ENCODE measurements around the gene SCML1. TPM values are rescaled to one million over a fixed set of nuclear protein-coding genes. Genes with fewer than 3 reads are reported as not detected.

The SCML1 gene
- total RNA-seq, 1 experiment from 2014 or later, result 7.0 TPM

DNA sequence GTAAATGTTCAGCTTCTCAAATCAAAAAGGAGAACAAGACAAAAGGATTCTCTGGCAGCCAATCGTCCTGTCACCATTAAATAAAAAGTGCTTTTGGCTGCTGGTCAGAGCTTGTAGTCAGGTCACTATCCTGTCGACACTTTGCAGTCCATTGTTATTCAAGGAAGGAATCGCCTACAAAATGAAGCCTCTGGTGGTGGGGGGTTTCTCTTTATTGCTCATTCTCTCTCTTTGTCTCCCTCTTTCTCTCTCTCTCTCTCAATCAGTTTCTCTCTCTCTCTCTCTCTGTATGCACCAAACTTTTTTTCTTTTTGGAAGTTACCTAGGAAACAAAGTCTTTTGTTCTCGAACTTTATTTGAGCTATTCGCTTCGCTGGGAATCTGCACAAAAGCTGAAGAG, 17.6 kb upstream of the SCML1 start:
- CTCF ChIA-PET, result no interaction called here
- POLR2A ChIA-PET, result no interaction called here
- Histone ChIP-seq H3K27me3 (ENCODE audit: control insufficient read depth, insufficient read depth, low read length) (no peaks in the 10 kb centered on the region), H3K9me3 (ENCODE audit: control insufficient read depth, insufficient read depth, low read depth, low read length) (no peaks in the 10 kb centered on the region), H3K4me3 (ENCODE audit: low read depth in 2 of 2, low read length in 2 of 2) (no peak overlapping the region), H3K36me3 (ENCODE audit: control insufficient read depth, insufficient read depth, low read length) (no peaks in the 10 kb centered on the region), H3K27ac (ENCODE audit: low read length) (no peak overlapping the region), H3K4me1 (ENCODE audit: control insufficient read depth, insufficient read depth, low read length) (no peaks in the 10 kb centered on the region)
- in situ Hi-C loops (cut with HindIII; ENCODE audit: low pct_unique_long_range_greater_than_20kb, low sequenced_read_pairs), result no loop called here
- DNase-seq (ENCODE audit: low read depth, low spot score) (no peak), ATAC-seq (no peak)
- no TSS peak for BruUV-seq (replicated peaks)
- no peak for TF ChIP-seq TCF7L2 (IDR thresholded peaks at IDR 0.05; ENCODE audit: low read depth, low read length)
- TF ChIP-seq SIN3A (IDR thresholded peaks at IDR 0.05; ENCODE audit: borderline replicate concordance, insufficient read depth, low read depth, low read length), result no peak
- TF ChIP-seq, protein P1, sequence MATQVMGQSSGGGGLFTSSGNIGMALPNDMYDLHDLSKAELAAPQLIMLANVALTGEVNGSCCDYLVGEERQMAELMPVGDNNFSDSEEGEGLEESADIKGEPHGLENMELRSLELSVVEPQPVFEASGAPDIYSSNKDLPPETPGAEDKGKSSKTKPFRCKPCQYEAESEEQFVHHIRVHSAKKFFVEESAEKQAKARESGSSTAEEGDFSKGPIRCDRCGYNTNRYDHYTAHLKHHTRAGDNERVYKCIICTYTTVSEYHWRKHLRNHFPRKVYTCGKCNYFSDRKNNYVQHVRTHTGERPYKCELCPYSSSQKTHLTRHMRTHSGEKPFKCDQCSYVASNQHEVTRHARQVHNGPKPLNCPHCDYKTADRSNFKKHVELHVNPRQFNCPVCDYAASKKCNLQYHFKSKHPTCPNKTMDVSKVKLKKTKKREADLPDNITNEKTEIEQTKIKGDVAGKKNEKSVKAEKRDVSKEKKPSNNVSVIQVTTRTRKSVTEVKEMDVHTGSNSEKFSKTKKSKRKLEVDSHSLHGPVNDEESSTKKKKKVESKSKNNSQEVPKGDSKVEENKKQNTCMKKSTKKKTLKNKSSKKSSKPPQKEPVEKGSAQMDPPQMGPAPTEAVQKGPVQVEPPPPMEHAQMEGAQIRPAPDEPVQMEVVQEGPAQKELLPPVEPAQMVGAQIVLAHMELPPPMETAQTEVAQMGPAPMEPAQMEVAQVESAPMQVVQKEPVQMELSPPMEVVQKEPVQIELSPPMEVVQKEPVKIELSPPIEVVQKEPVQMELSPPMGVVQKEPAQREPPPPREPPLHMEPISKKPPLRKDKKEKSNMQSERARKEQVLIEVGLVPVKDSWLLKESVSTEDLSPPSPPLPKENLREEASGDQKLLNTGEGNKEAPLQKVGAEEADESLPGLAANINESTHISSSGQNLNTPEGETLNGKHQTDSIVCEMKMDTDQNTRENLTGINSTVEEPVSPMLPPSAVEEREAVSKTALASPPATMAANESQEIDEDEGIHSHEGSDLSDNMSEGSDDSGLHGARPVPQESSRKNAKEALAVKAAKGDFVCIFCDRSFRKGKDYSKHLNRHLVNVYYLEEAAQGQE (IDR thresholded peaks at IDR 0.05; ENCODE audit: insufficient read depth in 1 of 2, low read depth in 2 of 2, low read length in 1 of 2), result no peak
- no peak for TF ChIP-seq POLR2AphosphoS5 (IDR thresholded peaks at IDR 0.05; ENCODE audit: low read depth, low read length)
- no peak for TF ChIP-seq CTCF (IDR thresholded peaks at IDR 0.05)
- intact Hi-C loops (cut with micrococcal nuclease; ENCODE audit: unreplicated experiment), result no loop called here

- Histone ChIP-seq H3K27ac (ENCODE audit: low read length) (no peak overlapping the region), H3K4me3 (ENCODE audit: low read depth in 2 of 2, low read length in 2 of 2) (no peak overlapping the region), H3K36me3 (ENCODE audit: control insufficient read depth, insufficient read depth, low read length) (no peaks in the 10 kb centered on the region), H3K4me1 (ENCODE audit: control insufficient read depth, insufficient read depth, low read length) (no peaks in the 10 kb centered on the region), H3K27me3 (ENCODE audit: control insufficient read depth, insufficient read depth, low read length) (no peaks in the 10 kb centered on the region), H3K9me3 (ENCODE audit: control insufficient read depth, insufficient read depth, low read depth, low read length) (no peaks in the 10 kb centered on the region)
- intact Hi-C loops (cut with micrococcal nuclease; ENCODE audit: unreplicated experiment) (no loop called here), in situ Hi-C loops (cut with HindIII; ENCODE audit: low pct_unique_long_range_greater_than_20kb, low sequenced_read_pairs) (no loop called here)
- no peak for DNase-seq (ENCODE audit: low read depth, low spot score)
- CTCF ChIA-PET, result no interaction called here
- BruUV-seq (replicated peaks), result no TSS peak
- TF ChIP-seq CTCF (IDR thresholded peaks at IDR 0.05) (no peak), SIN3A (IDR thresholded peaks at IDR 0.05; ENCODE audit: borderline replicate concordance, insufficient read depth, low read depth, low read length) (no peak), POLR2AphosphoS5 (IDR thresholded peaks at IDR 0.05; ENCODE audit: low read depth, low read length) (no peak), TCF7L2 (IDR thresholded peaks at IDR 0.05; ENCODE audit: low read depth, low read length) (no peak)
- TF ChIP-seq, protein P1 (IDR thresholded peaks at IDR 0.05; ENCODE audit: insufficient read depth in 1 of 2, low read depth in 2 of 2, low read length in 1 of 2), result no peak
- ATAC-seq, result no peak
- POLR2A ChIA-PET, result no interaction called here
Observed at GRCh38 chrX:17721715-17722114, 15.6 kb upstream of the SCML1 start.

Data from Panc1 (cell line).